Spleen (tissue), 7 donors: ENCODE results near the gene NPHS2.

Source experiments
- CTCF ChIP-seq, 11 experiments: fragments of 200-600 bp in 7 of 11; fragments of 450-650 bp in 4 of 11; sonication (generic) in 4 of 11; IDR thresholded peaks in 8 of 11; conservative IDR thresholded peaks in 3 of 11; 1 replicate in 7 of 11; 2 replicates in 4 of 11; pipeline versions ENCODE4 v1.4.0 to v1.8.0; 2016 to 2021; ENCODE audit warnings: antibody characterized with exemption in 11 of 11, inconsistent platforms in 4 of 11, mild to moderate bottlenecking in 1 of 11
- POLR2A ChIP-seq, 3 donors: fragments of 450-650 bp; IDR thresholded peaks; one replicate each; pipeline ENCODE4 v1.5.1; 2017; ENCODE audit warnings: antibody characterized with exemption in 3 of 3, mild to moderate bottlenecking in 1 of 3
- POLR2AphosphoS5 ChIP-seq, 3 donors: sonication (generic); formaldehyde crosslinking; IDR thresholded peaks; one replicate each; pipeline ENCODE4 v1.5.1; 2017; ENCODE audit warnings: antibody characterized with exemption in 3 of 3
- donor health status: DM: no; HTN: no; CAD: no; lungs with moderate emphysema.
- donor health status: DM: no; HTN: no; CAD: no.
- donor health status: DM: no; HTN: no; CAD: no.

GRCh38 chr1:179601093-179601492, 25.3 kb upstream of the NPHS2 start:
- no peak for TF ChIP-seq POLR2A (IDR thresholded peaks at IDR 0.05)
- no peak for TF ChIP-seq CTCF (IDR thresholded peaks at IDR 0.05 in 8 of 11, conservative IDR thresholded peaks at IDR 0.05 in 3 of 11)
- no peak for TF ChIP-seq POLR2AphosphoS5 (IDR thresholded peaks at IDR 0.05)
